Suprapubic skin (tissue), 4 donors: Measurements from ENCODE around the gene POC1B. TPM values are rescaled to one million over a fixed set of nuclear protein-coding genes. Genes with fewer than 3 reads are reported as not detected.

Experiments
- DNase-seq, 2 donors: peaks; one replicate each; pipeline ENCODE4 v3.0.0-alpha.2; 2019; ENCODE audit warnings: low spot score in 2 of 2
- H3K27ac ChIP-seq: fragments of 200-600 bp; sonication (generic); one replicate; pipeline ENCODE4 v1.5.1; 2019
- H3K27me3 ChIP-seq: fragments of 200-600 bp; sonication (generic); one replicate; pipeline ENCODE4 v1.5.1; 2019
- H3K36me3 ChIP-seq: fragments of 200-600 bp; sonication (generic); one replicate; pipeline ENCODE4 v1.5.1; 2019
- H3K4me1 ChIP-seq: fragments of 200-600 bp; sonication (generic); one replicate; pipeline ENCODE4 v1.5.1; 2019
- H3K4me3 ChIP-seq: fragments of 200-600 bp; sonication (generic); one replicate; pipeline ENCODE4 v1.5.1; 2019; ENCODE audit warnings: mild to moderate bottlenecking
- H3K9me3 ChIP-seq: fragments of 200-600 bp; sonication (generic); one replicate; pipeline ENCODE4 v1.5.1; 2019
- EP300 ChIP-seq: sonication (generic); formaldehyde crosslinking; IDR thresholded peaks from one replicate; pipeline ENCODE4 v1.6.1; 2017; ENCODE audit warnings: antibody characterized with exemption
- POLR2A ChIP-seq, 2 donors: fragments of 450-650 bp; IDR thresholded peaks; one replicate each; pipeline ENCODE4 v1.6.1; 2017; ENCODE audit warnings: antibody characterized with exemption in 2 of 2, mild to moderate bottlenecking in 2 of 2, moderate library complexity in 2 of 2
- POLR2AphosphoS5 ChIP-seq, 3 donors: sonication (generic); formaldehyde crosslinking; IDR thresholded peaks; one replicate each; pipeline ENCODE4 v1.6.1; 2017; ENCODE audit warnings: antibody characterized with exemption in 3 of 3
- WGBS: methylation state at CpG from one replicate; pipeline ENCODE4 v1.1.5; 2018; 5-methylcytosine and 5-hydroxymethylcytosine counted together
- total RNA-seq, 4 donors: library from RNA; depleted of rRNA; stranded (reverse); fragments of >200 nt; gene quantifications; one replicate each; pipeline ENCODE4 v1.1.0, GENCODE V29; 2016
- TF ChIP-seq, protein P1 (sequence below), 2 donors: fragments of 200-600 bp in 1 of 2; fragments of 450-650 bp in 1 of 2; sonication (generic) in 1 of 2; IDR thresholded peaks; one replicate each; pipeline ENCODE4 v1.5.1; 2016 to 2019; ENCODE audit warnings: antibody characterized with exemption in 2 of 2, mild to moderate bottlenecking in 1 of 2, moderate library complexity in 1 of 2

Gene POC1B
- total RNA-seq, 4 donors from 2014 or later: 11.3 to 28.2 (median 13.4) TPM

GRCh38 chr12:89382328-89382727 lies 143.5 kb downstream of the POC1B start:
- Histone ChIP-seq H3K36me3 (no peaks in the 10 kb centered on the region), H3K27me3 (no peaks in the 10 kb centered on the region), H3K4me1 (peaks cover 33% of the 10 kb centered on the region), H3K9me3 (no peaks in the 10 kb centered on the region), H3K4me3 (no peak overlapping the region), H3K27ac (no peak overlapping the region)
- no peak for TF ChIP-seq EP300
- TF ChIP-seq, protein P1, sequence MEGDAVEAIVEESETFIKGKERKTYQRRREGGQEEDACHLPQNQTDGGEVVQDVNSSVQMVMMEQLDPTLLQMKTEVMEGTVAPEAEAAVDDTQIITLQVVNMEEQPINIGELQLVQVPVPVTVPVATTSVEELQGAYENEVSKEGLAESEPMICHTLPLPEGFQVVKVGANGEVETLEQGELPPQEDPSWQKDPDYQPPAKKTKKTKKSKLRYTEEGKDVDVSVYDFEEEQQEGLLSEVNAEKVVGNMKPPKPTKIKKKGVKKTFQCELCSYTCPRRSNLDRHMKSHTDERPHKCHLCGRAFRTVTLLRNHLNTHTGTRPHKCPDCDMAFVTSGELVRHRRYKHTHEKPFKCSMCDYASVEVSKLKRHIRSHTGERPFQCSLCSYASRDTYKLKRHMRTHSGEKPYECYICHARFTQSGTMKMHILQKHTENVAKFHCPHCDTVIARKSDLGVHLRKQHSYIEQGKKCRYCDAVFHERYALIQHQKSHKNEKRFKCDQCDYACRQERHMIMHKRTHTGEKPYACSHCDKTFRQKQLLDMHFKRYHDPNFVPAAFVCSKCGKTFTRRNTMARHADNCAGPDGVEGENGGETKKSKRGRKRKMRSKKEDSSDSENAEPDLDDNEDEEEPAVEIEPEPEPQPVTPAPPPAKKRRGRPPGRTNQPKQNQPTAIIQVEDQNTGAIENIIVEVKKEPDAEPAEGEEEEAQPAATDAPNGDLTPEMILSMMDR (IDR thresholded peaks at IDR 0.05): no peak
- no peak for DNase-seq
- 66% methylated on average over 5 of the region's 5 CpGs for WGBS

- no peak for DNase-seq
- Histone ChIP-seq H3K4me1 (peaks cover 27% of the 10 kb centered on the region), H3K36me3 (no peaks in the 10 kb centered on the region), H3K4me3 (no peak overlapping the region), H3K27ac (no peak overlapping the region), H3K27me3 (no peaks in the 10 kb centered on the region), H3K9me3 (no peaks in the 10 kb centered on the region)
- WGBS: 90% methylated on average over 5 of the region's 5 CpGs
- no peak for TF ChIP-seq EP300
- TF ChIP-seq, protein P1 (IDR thresholded peaks at IDR 0.05): no peak
- no peak for TF ChIP-seq POLR2A (IDR thresholded peaks at IDR 0.05)
Measured at GRCh38 chr12:89379839-89380467, 145.9 kb downstream of the POC1B start.

DNA sequence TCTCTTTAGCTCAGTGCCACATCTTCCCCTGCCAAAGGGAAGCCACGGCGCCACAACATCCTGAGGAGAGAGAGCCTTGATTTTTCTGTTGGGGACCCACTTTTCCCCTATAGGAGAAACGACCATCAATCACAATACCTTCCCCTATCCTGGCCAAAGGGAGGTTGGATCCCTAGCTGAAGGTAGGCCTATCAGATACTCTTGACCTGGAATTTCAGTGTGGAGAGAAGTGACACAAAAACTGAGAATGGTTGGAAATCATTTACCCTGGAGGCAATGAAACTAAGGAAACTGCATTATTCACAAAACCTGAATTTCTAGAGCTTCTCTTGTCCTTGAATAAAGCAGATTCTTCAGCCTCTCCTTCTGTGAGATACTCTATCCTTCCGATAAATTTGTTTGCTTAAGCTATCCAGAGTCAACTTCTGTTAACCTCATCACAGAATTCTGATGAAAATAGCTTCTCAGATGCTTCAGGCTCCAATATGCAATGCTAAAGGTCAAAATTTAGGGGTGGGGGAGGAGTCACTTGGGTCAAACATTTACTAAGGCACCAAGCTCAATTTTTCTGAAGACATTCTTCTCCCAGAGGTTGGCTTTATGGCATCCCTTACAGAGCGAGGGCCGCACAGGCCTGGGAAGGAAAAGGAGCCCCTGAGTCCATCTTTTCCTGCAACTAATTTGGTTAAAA lies 146.6 kb downstream of the POC1B start:
- no peaks in the 10 kb centered on the region for H3K36me3 ChIP-seq
- no peak overlapping the region for H3K27ac ChIP-seq
- no peak for TF ChIP-seq POLR2AphosphoS5 (IDR thresholded peaks at IDR 0.05)
- TF ChIP-seq, protein P1 (IDR thresholded peaks at IDR 0.05): no peak
- TF ChIP-seq POLR2A (IDR thresholded peaks at IDR 0.05): no peak
- no peak for TF ChIP-seq EP300
- H3K9me3 ChIP-seq: no peaks in the 10 kb centered on the region
- WGBS: 90% methylated on average over 6 of the region's 6 CpGs
- H3K4me3 ChIP-seq: no peak overlapping the region
- peaks cover 26% of the 10 kb centered on the region for H3K4me1 ChIP-seq
- no peak for DNase-seq
- no peaks in the 10 kb centered on the region for H3K27me3 ChIP-seq

DNA sequence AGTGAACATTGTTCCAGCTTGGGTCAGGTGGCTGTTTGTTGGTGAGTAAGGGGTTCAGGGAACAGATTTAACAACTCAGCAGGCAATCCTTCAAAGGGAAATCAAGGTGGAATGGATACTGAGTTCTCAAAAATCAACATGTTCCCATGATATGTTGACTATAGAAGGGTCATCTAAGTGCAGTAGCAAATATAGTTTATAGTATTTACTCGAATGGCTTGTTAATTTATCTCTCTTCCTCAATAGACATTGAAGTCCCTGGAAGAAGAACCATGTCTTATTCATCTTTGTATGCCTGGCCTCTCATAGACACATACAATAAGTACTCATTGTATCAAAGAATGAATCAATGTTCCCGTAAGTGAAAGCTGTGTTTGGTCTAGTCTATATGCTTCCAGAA lies 149.0 kb downstream of the POC1B start:
- H3K9me3 ChIP-seq: no peaks in the 10 kb centered on the region
- peaks cover 19% of the 10 kb centered on the region for H3K4me1 ChIP-seq
- H3K36me3 ChIP-seq: no peaks in the 10 kb centered on the region
- DNase-seq: no peak
- no peak overlapping the region for H3K4me3 ChIP-seq
- TF ChIP-seq POLR2AphosphoS5 (IDR thresholded peaks at IDR 0.05): no peak
- TF ChIP-seq, protein P1 (IDR thresholded peaks at IDR 0.05): no peak
- TF ChIP-seq EP300: no peak
- TF ChIP-seq POLR2A (IDR thresholded peaks at IDR 0.05): no peak
- WGBS: 94% methylated on average over 2 of the region's 2 CpGs
- no peak overlapping the region for H3K27ac ChIP-seq
- no peaks in the 10 kb centered on the region for H3K27me3 ChIP-seq

DNA sequence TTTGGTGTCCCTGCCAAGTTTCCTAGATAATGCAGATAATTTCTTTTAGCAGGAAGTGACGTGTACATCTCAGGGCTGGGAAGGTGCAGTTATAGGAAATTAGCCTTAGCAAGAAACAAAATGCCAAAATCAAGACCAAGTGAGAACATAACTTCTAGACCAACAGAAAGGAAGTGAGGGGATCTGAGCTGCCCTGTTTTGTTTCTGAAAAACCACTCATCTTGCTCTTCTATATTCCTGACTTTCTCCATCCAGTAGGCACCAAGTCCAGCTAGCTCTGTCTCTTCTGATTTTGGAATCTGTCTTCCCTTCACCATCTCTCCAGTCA lies 149.7 kb downstream of the POC1B start:
- no peaks in the 10 kb centered on the region for H3K9me3 ChIP-seq
- no peak overlapping the region for H3K4me3 ChIP-seq
- WGBS: 65% methylated on average over 1 of the region's 1 CpG
- H3K27me3 ChIP-seq: no peaks in the 10 kb centered on the region
- TF ChIP-seq POLR2A (IDR thresholded peaks at IDR 0.05) (no peak), EP300 (no peak), POLR2AphosphoS5 (IDR thresholded peaks at IDR 0.05) (no peak)
- TF ChIP-seq, protein P1 (IDR thresholded peaks at IDR 0.05): no peak
- no peak for DNase-seq
- H3K27ac ChIP-seq: no peak overlapping the region
- H3K36me3 ChIP-seq: no peaks in the 10 kb centered on the region
- peaks cover 19% of the 10 kb centered on the region for H3K4me1 ChIP-seq
